ENCODE data around the gene WDR90. TPM values are rescaled to one million over a fixed set of nuclear protein-coding genes. Genes with fewer than 3 reads are reported as not detected.
A peak's percentile ranks its signal among the peaks of the same experiment; 100 is the strongest.

The WDR90 gene
- total RNA-seq, 1 experiment from 2014 or later: 68.2 TPM

DNA sequence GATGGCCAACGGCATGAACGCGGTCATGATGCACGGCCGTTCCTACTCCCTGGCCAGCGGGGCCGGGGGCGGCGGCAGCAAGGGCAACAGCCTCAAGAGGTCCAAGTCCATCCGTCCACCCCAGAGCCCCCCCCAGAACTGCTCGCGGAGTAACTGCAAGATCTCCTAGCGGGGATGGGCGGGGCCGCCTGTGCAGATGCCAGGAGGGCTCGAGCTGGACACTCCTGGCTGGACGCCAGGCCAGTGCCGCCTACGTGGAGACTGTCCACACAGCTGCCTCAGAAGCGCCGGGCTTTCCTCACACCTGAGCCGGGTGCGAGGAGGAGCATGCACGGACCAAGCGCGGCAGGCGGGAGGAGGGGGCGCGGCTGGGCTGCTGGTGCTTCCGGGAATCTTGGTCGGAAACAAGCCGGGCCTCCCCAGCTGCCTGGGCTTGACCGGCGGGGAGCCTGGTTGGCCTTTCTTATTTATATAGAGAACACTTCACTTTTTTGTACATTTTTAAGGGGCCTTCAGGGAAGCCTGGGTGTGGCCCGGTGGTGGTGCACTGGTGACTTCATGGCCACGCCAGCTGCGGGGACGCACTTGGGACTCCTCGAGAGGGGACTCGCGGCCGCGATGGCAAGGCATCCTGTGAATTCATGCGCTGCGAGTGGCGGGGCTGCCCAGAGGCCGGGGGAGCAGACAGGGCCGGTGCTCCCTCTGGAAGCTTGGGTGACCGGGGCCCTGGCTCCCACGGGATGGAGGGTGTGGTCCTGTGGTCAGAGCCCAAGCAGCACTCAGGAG lies 21.5 kb upstream of the WDR90 start:
- Histone ChIP-seq H3K23me2 (ENCODE audit: insufficient read length, low read depth, low read length, poor library complexity, severe bottlenecking) (peaks cover 8% of the 10 kb centered on the region), H4K20me1 (ENCODE audit: control insufficient read depth, insufficient read depth, insufficient read length) (no peaks in the 10 kb centered on the region), H3T11ph (ENCODE audit: low read length) (no peak overlapping the region), H3K18ac (ENCODE audit: insufficient read length, low read depth, low read length) (no peak overlapping the region), H3K4me2 (ENCODE audit: insufficient read depth, insufficient read length, low read length) (no peak overlapping the region), H3K27me3 (ENCODE audit: insufficient read depth, low read length) (no peaks in the 10 kb centered on the region), H3K14ac (ENCODE audit: insufficient read depth, low read length) (no peak overlapping the region), H4K5ac (ENCODE audit: insufficient read length, low read depth, low read length) (no peak overlapping the region), H2AK5ac (ENCODE audit: insufficient read length, low read length) (no peak overlapping the region), H3K56ac (ENCODE audit: insufficient read length, low read depth, low read length) (no peak overlapping the region), H2AFZ (ENCODE audit: low read length) (no peak overlapping the region), H3K9ac (ENCODE audit: extremely low read depth, insufficient read length, low read length) (no peak overlapping the region), H3K79me1 (ENCODE audit: insufficient read depth, low read depth, low read length, poor library complexity, severe bottlenecking) (no peaks in the 10 kb centered on the region), H2BK15ac (ENCODE audit: low read depth, low read length) (no peak overlapping the region), H3K27ac (ENCODE audit: insufficient read length, low read depth, low read length) (no peak overlapping the region), H2BK120ac (ENCODE audit: low read depth, low read length, poor library complexity, severe bottlenecking) (no peak overlapping the region), H3K79me2 (ENCODE audit: insufficient read depth, low read length) (no peaks in the 10 kb centered on the region), H2BK12ac (ENCODE audit: insufficient read length, low read depth, low read length) (no peak overlapping the region), H3K4me1 (ENCODE audit: insufficient read depth, low read length) (no peaks in the 10 kb centered on the region; the same call in 1 of the 2 replicates), H4K91ac (ENCODE audit: insufficient read length, low read depth, low read length) (no peak overlapping the region), H3K23ac (ENCODE audit: insufficient read length, low read depth, low read length) (no peak overlapping the region), H4K8ac (replicated peaks; ENCODE audit: insufficient read length, low read depth, low read length) (no peak overlapping the region), H2BK5ac (ENCODE audit: insufficient read length, low read length) (no peak overlapping the region), H3K9me3 (ENCODE audit: control insufficient read depth, low read depth, low read length) (no peaks in the 10 kb centered on the region), H3K4ac (ENCODE audit: low read depth, low read length) (no peak overlapping the region), H2BK20ac (ENCODE audit: low read depth, low read length, poor library complexity, severe bottlenecking) (no peak overlapping the region)
- H3K27ac Mint-ChIP-seq: no peak overlapping the region
- TF ChIP-seq, protein P1, sequence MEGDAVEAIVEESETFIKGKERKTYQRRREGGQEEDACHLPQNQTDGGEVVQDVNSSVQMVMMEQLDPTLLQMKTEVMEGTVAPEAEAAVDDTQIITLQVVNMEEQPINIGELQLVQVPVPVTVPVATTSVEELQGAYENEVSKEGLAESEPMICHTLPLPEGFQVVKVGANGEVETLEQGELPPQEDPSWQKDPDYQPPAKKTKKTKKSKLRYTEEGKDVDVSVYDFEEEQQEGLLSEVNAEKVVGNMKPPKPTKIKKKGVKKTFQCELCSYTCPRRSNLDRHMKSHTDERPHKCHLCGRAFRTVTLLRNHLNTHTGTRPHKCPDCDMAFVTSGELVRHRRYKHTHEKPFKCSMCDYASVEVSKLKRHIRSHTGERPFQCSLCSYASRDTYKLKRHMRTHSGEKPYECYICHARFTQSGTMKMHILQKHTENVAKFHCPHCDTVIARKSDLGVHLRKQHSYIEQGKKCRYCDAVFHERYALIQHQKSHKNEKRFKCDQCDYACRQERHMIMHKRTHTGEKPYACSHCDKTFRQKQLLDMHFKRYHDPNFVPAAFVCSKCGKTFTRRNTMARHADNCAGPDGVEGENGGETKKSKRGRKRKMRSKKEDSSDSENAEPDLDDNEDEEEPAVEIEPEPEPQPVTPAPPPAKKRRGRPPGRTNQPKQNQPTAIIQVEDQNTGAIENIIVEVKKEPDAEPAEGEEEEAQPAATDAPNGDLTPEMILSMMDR (conservative IDR thresholded peaks at IDR 0.05): no peak
- H3K9me3 Mint-ChIP-seq: no peaks in the 10 kb centered on the region
- peaks cover 0 to 10% (median 0%) of the 10 kb centered on the region in 3 experiments; a peak in 3 of 7 replicates for H3K36me3 Mint-ChIP-seq (ENCODE audit: insufficient read depth in 1 of 3, low read depth in 3 of 3)
- no peaks in the 10 kb centered on the region for H3K27me3 Mint-ChIP-seq (ENCODE audit: low read depth)
- peaks cover 10 to 45% of the 10 kb centered on the region in 2 experiments for H3K4me1 Mint-ChIP-seq
- WGBS (ENCODE audit: extremely low coverage, insufficient read length, low lambda C conversion rate): no CpG with 5 or more reads among the region's 50 CpGs
- no peak overlapping the region for H3K4me3 Mint-ChIP-seq
- DNase-seq: peak; percentile 33
